Kidney (tissue), 14 donors: Measurements from ENCODE around the gene RYR2. TPM values are rescaled to one million over a fixed set of nuclear protein-coding genes. Genes with fewer than 3 reads are reported as not detected.

ENCODE experiments used
- DNase-seq, 5 donors: peaks; one replicate each; pipeline ENCODE4 v3.0.0-alpha.2; 2013 to 2020
- FAIRE-seq: peaks from 2 replicates; lab custom pipeline; 2012; peaks lifted over from hg19 to GRCh38; lab: Jason Lieb, UNC
- H3K27ac ChIP-seq, 2 donors: one replicate each; pipeline ENCODE4 v1.7.0; 2013; ENCODE audit warnings: low read depth in 2 of 2, low read length in 2 of 2, inconsistent platforms in 1 of 2
- H3K27me3 ChIP-seq: one replicate; pipeline ENCODE4 v1.7.1; 2013; ENCODE audit warnings: low read length, inconsistent platforms; ENCODE audit not compliant: control insufficient read depth, insufficient read depth
- H3K36me3 ChIP-seq, 3 donors: one replicate each; pipeline versions ENCODE4 v1.7.0 to v1.7.1; 2013; ENCODE audit warnings: low read length in 3 of 3, control low read depth in 1 of 3, inconsistent platforms in 1 of 3; ENCODE audit not compliant: insufficient read depth in 3 of 3, control insufficient read depth in 2 of 3
- H3K4me1 ChIP-seq, 3 donors: one replicate each; pipeline versions ENCODE4 v1.7.0 to v1.7.1; 2013; ENCODE audit warnings: low read length in 3 of 3, inconsistent platforms in 1 of 3, low read depth in 1 of 3; ENCODE audit not compliant: control insufficient read depth in 2 of 3, insufficient read depth in 2 of 3
- H3K4me3 ChIP-seq, 3 donors: one replicate each; pipeline versions ENCODE4 v1.7.0 to v1.8.1; 2013; ENCODE audit warnings: low read length in 3 of 3, control low read depth in 1 of 3, inconsistent platforms in 1 of 3
- H3K9ac ChIP-seq, 3 donors: one replicate each; pipeline versions ENCODE4 v1.7.0 to v1.7.1; 2013; ENCODE audit warnings: low read length in 3 of 3, control low read depth in 1 of 3, inconsistent platforms in 1 of 3
- H3K9me3 ChIP-seq, 3 donors: one replicate each; pipeline versions ENCODE4 v1.7.0 to v1.7.1; 2013; ENCODE audit warnings: low read length in 3 of 3, control low read depth in 1 of 3, inconsistent platforms in 1 of 3; ENCODE audit not compliant: control insufficient read depth in 2 of 3, insufficient read depth in 1 of 3
- intact Hi-C: fragments of 100-400 bp; cut with DNase I; formaldehyde crosslinking; loops from one replicate; pipeline ENCODE4 v1.11.1; 2022
- polyA plus RNA-seq: library from polyadenylated mRNA; stranded (reverse); fragments of 350-450 nt; fragmentation: Illumina TruSeq; extraction: RNeasy Lipid Tissue Mini Kit (QIAGEN cat#74804); gene quantifications from one replicate; pipeline ENCODE4 v1.2.3, GENCODE V29; 2014; ENCODE audit warnings: low read depth, low replicate concordance; ENCODE audit not compliant: insufficient read depth
- total RNA-seq: library from RNA; stranded (reverse); fragmentation: NEBNext Ultra II Directional; extraction: Animal tissue kit (Norgen Biotek cat#: 25700); gene quantifications from one replicate; pipeline ENCODE4 v1.2.1, GENCODE V29; 2021
- TF ChIP-seq, protein P1 (sequence below): IDR thresholded peaks from 3 replicates; pipeline ENCODE4 v1.5.1; 2012; ENCODE audit warnings: mild to moderate bottlenecking, moderate library complexity, borderline replicate concordance; ENCODE audit not compliant: insufficient read depth; ENCODE audit errors: extremely low read depth
- donor health status: control.
- donor health status: control.
- donor health status: control.
- donor health status: control.
- donor health status: control.
- donor health status: DM: yes; HTN: yes; CAD: no.
- donor health status: Normal renal cell carcinoma (clear cell type).

The RYR2 gene
- total and polyA plus RNA-seq, 2 donors from 2014 or later: 0.28 to 0.60 TPM

GRCh38 chr1:237568955-237569354 is 527.0 kb downstream of the RYR2 start:
- Histone ChIP-seq H3K4me1 (no peaks in the 10 kb centered on the region), H3K9me3 (no peaks in the 10 kb centered on the region), H3K27me3 (no peaks in the 10 kb centered on the region), H3K4me3 (no peak overlapping the region), H3K9ac (no peak overlapping the region), H3K27ac (no peak overlapping the region), H3K36me3 (no peaks in the 10 kb centered on the region)
- intact Hi-C loops: no loop called here
- TF ChIP-seq, protein P1, sequence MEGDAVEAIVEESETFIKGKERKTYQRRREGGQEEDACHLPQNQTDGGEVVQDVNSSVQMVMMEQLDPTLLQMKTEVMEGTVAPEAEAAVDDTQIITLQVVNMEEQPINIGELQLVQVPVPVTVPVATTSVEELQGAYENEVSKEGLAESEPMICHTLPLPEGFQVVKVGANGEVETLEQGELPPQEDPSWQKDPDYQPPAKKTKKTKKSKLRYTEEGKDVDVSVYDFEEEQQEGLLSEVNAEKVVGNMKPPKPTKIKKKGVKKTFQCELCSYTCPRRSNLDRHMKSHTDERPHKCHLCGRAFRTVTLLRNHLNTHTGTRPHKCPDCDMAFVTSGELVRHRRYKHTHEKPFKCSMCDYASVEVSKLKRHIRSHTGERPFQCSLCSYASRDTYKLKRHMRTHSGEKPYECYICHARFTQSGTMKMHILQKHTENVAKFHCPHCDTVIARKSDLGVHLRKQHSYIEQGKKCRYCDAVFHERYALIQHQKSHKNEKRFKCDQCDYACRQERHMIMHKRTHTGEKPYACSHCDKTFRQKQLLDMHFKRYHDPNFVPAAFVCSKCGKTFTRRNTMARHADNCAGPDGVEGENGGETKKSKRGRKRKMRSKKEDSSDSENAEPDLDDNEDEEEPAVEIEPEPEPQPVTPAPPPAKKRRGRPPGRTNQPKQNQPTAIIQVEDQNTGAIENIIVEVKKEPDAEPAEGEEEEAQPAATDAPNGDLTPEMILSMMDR: no peak
- DNase-seq (no peak), FAIRE-seq (no peak)

GRCh38 chr1:237570530-237570929 is 528.5 kb downstream of the RYR2 start:
- FAIRE-seq (no peak), DNase-seq (no peak)
- H3K27ac ChIP-seq: no peak overlapping the region
- no peaks in the 10 kb centered on the region for H3K27me3 ChIP-seq
- H3K9me3 ChIP-seq: peaks cover 0 to 1% (median 0%) of the 10 kb centered on the region in 3 donors
- TF ChIP-seq, protein P1: no peak
- no peak overlapping the region for H3K9ac ChIP-seq
- H3K4me3 ChIP-seq: no peak overlapping the region
- intact Hi-C loops: no loop called here
- no peaks in the 10 kb centered on the region for H3K36me3 ChIP-seq
- no peaks in the 10 kb centered on the region for H3K4me1 ChIP-seq

DNA sequence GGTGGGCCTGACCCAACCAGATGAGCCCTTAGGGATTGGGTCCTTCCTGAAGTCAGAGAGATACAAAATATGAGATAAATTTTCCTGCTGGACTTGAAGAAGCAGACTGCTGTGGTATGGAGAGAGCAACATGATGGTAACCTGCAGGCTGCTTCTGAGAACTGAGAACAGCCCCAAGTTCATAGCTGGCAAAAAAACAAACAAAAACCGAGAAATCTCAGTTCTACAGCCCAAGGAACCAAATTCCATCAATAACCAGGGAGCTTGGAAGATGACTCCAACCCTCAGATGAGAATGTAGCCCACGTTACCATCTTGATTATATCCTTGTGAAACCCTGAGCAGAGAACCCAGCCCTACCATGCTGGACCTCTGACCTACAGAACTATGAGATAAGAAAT is 532.6 kb downstream of the RYR2 start:
- TF ChIP-seq, protein P1: no peak
- no peak for FAIRE-seq

DNA sequence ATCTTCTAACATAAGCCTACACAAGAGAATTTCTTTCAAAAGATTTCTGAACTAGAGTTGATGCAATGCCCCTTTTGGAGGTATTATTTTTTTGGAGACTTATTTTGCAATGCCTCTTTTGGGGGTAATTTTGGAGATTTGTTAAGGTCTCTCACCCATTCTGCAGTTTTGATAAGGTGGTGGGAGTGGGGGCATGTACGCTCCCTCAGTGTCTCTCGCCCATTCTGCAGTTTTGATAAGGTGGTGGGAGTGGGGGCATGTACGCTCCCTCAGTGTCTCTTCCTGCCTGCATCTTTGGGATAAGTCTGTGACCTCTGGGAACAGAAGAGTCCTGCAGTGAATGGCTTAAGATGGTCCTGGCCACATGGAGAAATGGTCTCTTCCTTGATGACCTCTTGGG is 536.6 kb downstream of the RYR2 start:
- FAIRE-seq (no peak), DNase-seq (no peak)
- TF ChIP-seq, protein P1: no peak
- H3K9me3 ChIP-seq: peaks cover 0 to 18% (median 0%) of the 10 kb centered on the region in 3 donors
- H3K9ac ChIP-seq: no peak overlapping the region
- no peak overlapping the region for H3K27ac ChIP-seq
- no peaks in the 10 kb centered on the region for H3K27me3 ChIP-seq
- no peak overlapping the region for H3K4me3 ChIP-seq
- intact Hi-C loops: no loop called here
- H3K4me1 ChIP-seq: no peaks in the 10 kb centered on the region
- no peaks in the 10 kb centered on the region for H3K36me3 ChIP-seq

More for the DNA sequence above, 532.6 kb downstream of the RYR2 start:
- Histone ChIP-seq H3K36me3 (no peaks in the 10 kb centered on the region), H3K27me3 (no peaks in the 10 kb centered on the region), H3K9me3 (peaks cover 0 to 12% (median 0%) of the 10 kb centered on the region in 3 donors), H3K27ac (no peak overlapping the region), H3K4me3 (no peak overlapping the region), H3K9ac (no peak overlapping the region), H3K4me1 (no peaks in the 10 kb centered on the region)
- DNase-seq: no peak
- intact Hi-C loops: no loop called here
